Peyer's patch (tissue), 4 donors: ENCODE results near the gene POLE3.
"Not testable (repeated sequence)": the region's sequence is repeated elsewhere in the genome, so short reads cannot be mapped to it uniquely, and the experiment has no call there.

Experiments used
- POLR2A ChIP-seq, 2 donors: fragments of 450-650 bp; IDR thresholded peaks; one replicate each; pipeline ENCODE4 v1.5.1; 2017; ENCODE audit warnings: antibody characterized with exemption in 2 of 2, mild to moderate bottlenecking in 2 of 2, moderate library complexity in 2 of 2
- TF ChIP-seq, protein P1 (sequence below), 6 experiments: fragments of 450-650 bp in 4 of 6; fragments of 200-600 bp in 2 of 6; sonication (generic) in 1 of 6; IDR thresholded peaks; one replicate each; pipeline ENCODE4 v1.5.1; 2017 to 2019; ENCODE audit warnings: antibody characterized with exemption in 6 of 6, mild to moderate bottlenecking in 3 of 6, moderate library complexity in 1 of 6

DNA sequence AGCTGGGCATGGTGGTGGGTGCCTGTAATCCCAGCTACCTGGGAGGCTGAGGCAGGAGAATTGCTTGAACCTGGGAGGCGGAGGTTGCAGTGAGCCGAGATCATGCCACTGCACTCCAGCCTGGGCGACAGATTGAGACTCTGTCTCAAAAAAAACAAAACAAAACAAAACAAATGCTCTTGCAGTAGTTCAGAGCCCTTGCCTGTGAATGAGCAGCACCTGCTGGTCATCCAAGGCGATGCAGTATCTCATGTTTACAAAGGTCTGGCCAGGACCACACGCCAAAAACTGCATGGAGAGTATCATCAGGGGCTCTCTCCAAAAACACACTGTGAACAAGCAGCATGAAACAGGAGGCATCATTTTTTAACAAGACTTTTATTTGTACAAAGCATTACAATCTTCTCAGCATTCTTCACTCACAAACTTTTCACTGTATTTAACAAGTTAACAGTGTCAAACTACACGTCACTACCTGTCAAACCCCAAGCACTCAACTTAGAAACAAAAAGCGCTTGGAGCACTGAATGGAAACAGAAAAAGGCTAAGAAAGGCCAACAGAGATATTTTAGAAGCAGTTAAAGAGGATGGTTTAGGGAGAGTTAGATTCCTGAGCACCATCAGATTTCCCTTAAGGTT lies 3.5 kb downstream of the POLE3 start:
- TF ChIP-seq, protein P1, sequence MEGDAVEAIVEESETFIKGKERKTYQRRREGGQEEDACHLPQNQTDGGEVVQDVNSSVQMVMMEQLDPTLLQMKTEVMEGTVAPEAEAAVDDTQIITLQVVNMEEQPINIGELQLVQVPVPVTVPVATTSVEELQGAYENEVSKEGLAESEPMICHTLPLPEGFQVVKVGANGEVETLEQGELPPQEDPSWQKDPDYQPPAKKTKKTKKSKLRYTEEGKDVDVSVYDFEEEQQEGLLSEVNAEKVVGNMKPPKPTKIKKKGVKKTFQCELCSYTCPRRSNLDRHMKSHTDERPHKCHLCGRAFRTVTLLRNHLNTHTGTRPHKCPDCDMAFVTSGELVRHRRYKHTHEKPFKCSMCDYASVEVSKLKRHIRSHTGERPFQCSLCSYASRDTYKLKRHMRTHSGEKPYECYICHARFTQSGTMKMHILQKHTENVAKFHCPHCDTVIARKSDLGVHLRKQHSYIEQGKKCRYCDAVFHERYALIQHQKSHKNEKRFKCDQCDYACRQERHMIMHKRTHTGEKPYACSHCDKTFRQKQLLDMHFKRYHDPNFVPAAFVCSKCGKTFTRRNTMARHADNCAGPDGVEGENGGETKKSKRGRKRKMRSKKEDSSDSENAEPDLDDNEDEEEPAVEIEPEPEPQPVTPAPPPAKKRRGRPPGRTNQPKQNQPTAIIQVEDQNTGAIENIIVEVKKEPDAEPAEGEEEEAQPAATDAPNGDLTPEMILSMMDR (IDR thresholded peaks at IDR 0.05) = peak; percentile 29 to 92 (median 79)
- not testable (repeated sequence) for TF ChIP-seq POLR2A (IDR thresholded peaks at IDR 0.05)
